GM12878 (cell line): Measurements from ENCODE around the gene CFI. TPM values are rescaled to one million over a fixed set of nuclear protein-coding genes. Genes with fewer than 3 reads are reported as not detected.

ENCODE experiments used
- ATAC-seq: fragments of 200-7000 bp; cut with Tn5 transposase; 3 replicates; pipeline ENCODE4 v1.9.1; 2020; ENCODE audit warnings: mild to moderate bottlenecking, moderate library complexity
- BruUV-seq: library from RNA; stranded (reverse); fragments of 400-500 nt; replicated peaks from 2 replicates; lab custom pipeline; 2021; lab: Mats Ljungman, UMichigan
- CTCF ChIA-PET: fragments of 300-600 bp; sonication (Branson Sonifier 250); formaldehyde crosslinking; extraction: SDS; loops from one replicate; lab custom pipeline; 2021; ENCODE audit warnings: inconsistent platforms; lab: Yijun Ruan, JAX
- POLR2A ChIA-PET: fragments of 350-600 bp; formaldehyde crosslinking; extraction: SDS; loops from one replicate; lab custom pipeline; 2021; ENCODE audit warnings: inconsistent platforms; lab: Charles Lee
- RAD21 ChIA-PET: fragments of 300-600 bp; sonication (Branson Sonifier 250); formaldehyde crosslinking; loops from one replicate; lab custom pipeline; 2023; ENCODE audit warnings: antibody characterized with exemption; ENCODE audit not compliant: unreplicated experiment; lab: Charles Lee
- SMC1A ChIA-PET: fragments of 300-600 bp; sonication (Branson Sonifier 250); formaldehyde crosslinking; loops from one replicate; lab custom pipeline; 2023; ENCODE audit not compliant: unreplicated experiment, uncharacterized antibody; lab: Charles Lee
- DNase-seq: peaks from one replicate; pipeline ENCODE4 v3.0.0-alpha.2; 2011; ENCODE audit warnings: low read depth, low spot score
- FAIRE-seq: peaks from 3 replicates; lab custom pipeline; 2011; peaks lifted over from hg19 to GRCh38; lab: Jason Lieb, UNC
- H2AFZ ChIP-seq: 2 replicates; pipeline ENCODE4 v1.6.0; 2011; ENCODE audit warnings: low read depth, low read length, control low read depth; ENCODE audit not compliant: control insufficient read depth
- H3K27ac ChIP-seq: 2 replicates; pipeline ENCODE4 v1.5.1; 2011; ENCODE audit warnings: control low read depth; ENCODE audit not compliant: control insufficient read depth, insufficient read depth
- H3K27me3 ChIP-seq, 2 experiments: replicated peaks in 1 of 2; 2 replicates each; pipeline versions ENCODE4 v1.6.0 to v1.6.1; 2011; ENCODE audit warnings: low read length in 1 of 2; ENCODE audit not compliant: control insufficient read depth in 2 of 2, insufficient read depth in 2 of 2
- H3K36me3 ChIP-seq, 2 experiments: 2 replicates each; pipeline ENCODE4 v1.5.1; 2011; ENCODE audit warnings: low read length in 1 of 2; ENCODE audit not compliant: control insufficient read depth in 2 of 2, insufficient read depth in 2 of 2
- H3K4me1 ChIP-seq: 2 replicates; pipeline ENCODE4 v1.6.1; 2011; ENCODE audit warnings: mild to moderate bottlenecking, low read length, moderate library complexity, mixed read lengths; ENCODE audit not compliant: control insufficient read depth, insufficient read depth
- H3K4me2 ChIP-seq: 2 replicates; pipeline ENCODE4 v1.6.0; 2011; ENCODE audit warnings: control low read depth; ENCODE audit not compliant: control insufficient read depth, insufficient read depth
- H3K4me3 ChIP-seq: fragments of 200-600 bp; sonication (generic); 2 replicates; pipeline ENCODE4 v1.5.1; 2016
- H3K79me2 ChIP-seq: 2 replicates; pipeline ENCODE4 v1.6.0; 2011; ENCODE audit warnings: low read length; ENCODE audit not compliant: control insufficient read depth, insufficient read depth
- H3K9ac ChIP-seq: 2 replicates; pipeline ENCODE4 v1.8.0; 2011; ENCODE audit warnings: low read length, control low read depth, mixed read lengths; ENCODE audit not compliant: control insufficient read depth, insufficient read depth
- H3K9me3 ChIP-seq: replicated peaks from 3 replicates; pipeline ENCODE4 v1.5.1; 2011; ENCODE audit warnings: mild to moderate bottlenecking, low read length; ENCODE audit not compliant: control insufficient read depth, insufficient read depth
- H4K20me1 ChIP-seq: 2 replicates; pipeline ENCODE4 v1.6.0; 2011; ENCODE audit not compliant: control insufficient read depth, insufficient read depth
- ATF7 ChIP-seq: fragments of 450-650 bp; IDR thresholded peaks from 2 replicates; pipeline ENCODE4 v1.6.1; 2016; ENCODE audit warnings: low read depth, mild to moderate bottlenecking
- BHLHE40 ChIP-seq, 2 experiments: fragments of 450-650 bp in 1 of 2; IDR thresholded peaks; 2 replicates each; pipeline ENCODE4 v1.6.1; 2011 to 2017; ENCODE audit warnings: low read depth in 2 of 2, borderline replicate concordance in 1 of 2, improper control_type of control experiment in 1 of 2, low read length in 1 of 2, mild to moderate bottlenecking in 1 of 2
- LARP7 ChIP-seq: fragments of 450-650 bp; IDR thresholded peaks from 2 replicates; pipeline ENCODE4 v1.6.1; 2017; ENCODE audit warnings: mild to moderate bottlenecking
- POLR2AphosphoS2 ChIP-seq: IDR thresholded peaks from 2 replicates; pipeline ENCODE4 v1.6.1; 2011; ENCODE audit warnings: low read depth, mild to moderate bottlenecking, low read length, improper control_type of control experiment, moderate library complexity
- SIN3A ChIP-seq: IDR thresholded peaks from 2 replicates; pipeline ENCODE4 v1.6.1; 2012; ENCODE audit warnings: low read depth, low read length, improper control_type of control experiment
- SIX5 ChIP-seq: IDR thresholded peaks from 2 replicates; pipeline ENCODE4 v1.6.1; 2011; ENCODE audit warnings: mild to moderate bottlenecking, low read depth, low read length, moderate library complexity; ENCODE audit not compliant: severe bottlenecking
- SMARCA5 ChIP-seq: fragments of 450-650 bp; IDR thresholded peaks from 2 replicates; pipeline ENCODE4 v1.6.1; 2017; ENCODE audit warnings: mild to moderate bottlenecking
- TARDBP ChIP-seq: IDR thresholded peaks from 2 replicates; pipeline ENCODE4 v1.6.1; 2016; ENCODE audit warnings: borderline replicate concordance
- YBX1 ChIP-seq: fragments of 450-650 bp; IDR thresholded peaks from 2 replicates; pipeline ENCODE4 v1.6.1; 2016; ENCODE audit warnings: antibody characterized with exemption
- WGBS: methylation state at CpG from one replicate; pipeline ENCODE4 v1.1.6; 2016; ENCODE audit warnings: low lambda C conversion rate; ENCODE audit not compliant: insufficient replicate concordance, insufficient coverage; ENCODE audit errors: missing lambda C conversion rate; 5-methylcytosine and 5-hydroxymethylcytosine counted together
- in situ Hi-C: fragments of 300-500 bp; cut with MboI; formaldehyde crosslinking; loops from 9 replicates; pipeline ENCODE4 v1.14.3; 2018; ENCODE audit warnings: mixed read lengths
- intact Hi-C: fragments of 100-400 bp; cut with micrococcal nuclease; formaldehyde crosslinking; loops from one replicate; pipeline ENCODE4 v1.14.2; 2022; ENCODE audit not compliant: unreplicated experiment
- polyA plus RNA-seq, 11 experiments: library from polyadenylated mRNA; depleted of rRNA in 4 of 11; unstranded in 6 of 11; stranded (reverse) in 5 of 11; fragments of >200 nt; fragmentation: Nextera tagmentation in 4 of 11; fragmentation: Illumina TruSeq in 1 of 11; extraction: Ambion mirVana in 4 of 11; extraction: Trizol in 1 of 11; gene quantifications; 1 replicate in 1 of 11; 2 replicates in 10 of 11; pipeline versions ENCODE4 v1.2.1 to v1.2.3, GENCODE V29; 2011 to 2016; ENCODE audit warnings: inconsistent platforms in 2 of 11, missing spikeins in 2 of 11, low read depth in 1 of 11
- total RNA-seq, 4 experiments: library from RNA; depleted of rRNA in 3 of 4; stranded (reverse); fragments of >200 nt in 3 of 4; fragmentation: Illumina TruSeq in 1 of 4; extraction: Trizol in 1 of 4; gene quantifications; 2 replicates each; pipeline versions ENCODE4 v1.2.1 to v1.2.3, GENCODE V29; 2013 to 2021
- TF ChIP-seq, protein P1 (sequence below): fragments of 450-650 bp; IDR thresholded peaks from 2 replicates; pipeline ENCODE4 v1.6.1; 2016; ENCODE audit warnings: mild to moderate bottlenecking
- TF ChIP-seq, protein P2 (sequence below): IDR thresholded peaks from 2 replicates; pipeline ENCODE4 v1.6.1; 2012; ENCODE audit warnings: low read depth, low read length, improper control_type of control experiment
- TF ChIP-seq, protein P3 (sequence below): fragments of 450-650 bp; IDR thresholded peaks from 2 replicates; pipeline ENCODE4 v1.6.1; 2016; ENCODE audit warnings: mild to moderate bottlenecking, moderate library complexity, borderline replicate concordance
- TF ChIP-seq, protein P4 (sequence below): IDR thresholded peaks from 2 replicates; pipeline ENCODE4 v1.6.1; 2011; ENCODE audit warnings: borderline replicate concordance, low read depth, mild to moderate bottlenecking, moderate library complexity, low read length; ENCODE audit not compliant: insufficient read depth, poor library complexity, severe bottlenecking
- TF ChIP-seq, protein P5 (sequence below), 3 experiments: IDR thresholded peaks in 2 of 3; conservative IDR thresholded peaks in 1 of 3; 2 replicates each; pipeline ENCODE4 v1.5.1; 2011; ENCODE audit warnings: low read depth in 3 of 3, low read length in 3 of 3, mild to moderate bottlenecking in 3 of 3, control low read depth in 2 of 3, moderate library complexity in 2 of 3, inconsistent platforms in 1 of 3, mixed read lengths in 1 of 3; ENCODE audit not compliant: control insufficient read depth in 2 of 3, insufficient read depth in 1 of 3; ENCODE audit errors: extremely low read depth in 1 of 3
- TF ChIP-seq, protein P6 (sequence below): IDR thresholded peaks from 2 replicates; pipeline ENCODE4 v1.6.1; 2011; ENCODE audit warnings: low read depth, mild to moderate bottlenecking, low read length, moderate library complexity, borderline replicate concordance; ENCODE audit errors: extremely low read depth

CFI gene
- total and polyA plus RNA-seq, 10 of the 15 experiments (the other 5 are each of a cell fraction or from before 2014, with no cell fraction given): 0.15 to 0.28 TPM; not detected in 8

DNA sequence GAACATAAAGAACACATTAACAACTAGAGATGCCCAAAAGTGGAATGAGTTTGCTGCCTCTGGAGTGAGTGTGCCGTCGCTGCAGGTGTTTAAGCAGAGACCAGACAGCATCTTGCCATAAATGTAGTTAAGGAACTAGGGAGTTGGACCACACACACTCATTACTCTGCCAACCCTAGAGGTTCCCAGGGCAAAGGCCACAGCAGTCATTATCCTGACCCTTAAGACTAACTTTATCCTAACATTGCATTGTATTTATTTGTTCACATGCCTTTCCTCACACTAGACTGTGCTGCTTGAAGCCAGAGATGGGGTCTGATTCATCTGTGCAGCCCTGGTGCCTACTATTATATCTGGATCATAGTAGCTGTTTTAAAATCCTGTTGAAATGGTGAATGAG, 55.1 kb downstream of the CFI start:
- no peak overlapping the region for H3K4me2 ChIP-seq
- no peak overlapping the region for H3K4me3 ChIP-seq
- FAIRE-seq (no peak), ATAC-seq (no peak), DNase-seq (no peak)
- RAD21 ChIA-PET: interaction anchor here (1.0 kb wide), 1 partner anchor 17 kb away, joined by 3 read pairs; the partner anchor contains the start of gene PLA2G12A
- no peaks in the 10 kb centered on the region for H3K9me3 ChIP-seq
- in situ Hi-C loops: no loop called here
- no peaks in the 10 kb centered on the region for H3K4me1 ChIP-seq
- H3K27me3 ChIP-seq: no peaks in the 10 kb centered on the region
- H2AFZ ChIP-seq: no peak overlapping the region
- no peaks in the 10 kb centered on the region for H3K79me2 ChIP-seq
- BruUV-seq: no TSS peak
- no peak overlapping the region for H3K9ac ChIP-seq
- POLR2A ChIA-PET: no interaction called here
- CTCF ChIA-PET: no interaction called here
- SMC1A ChIA-PET: interaction anchor here (1.9 kb wide), 1 partner anchor 16 kb away, joined by 5 read pairs; no protein-coding TSS in a partner anchor
- no peaks in the 10 kb centered on the region for H4K20me1 ChIP-seq
- TF ChIP-seq YBX1: no peak
- no peak for TF ChIP-seq SMARCA5
- TF ChIP-seq, protein P1, sequence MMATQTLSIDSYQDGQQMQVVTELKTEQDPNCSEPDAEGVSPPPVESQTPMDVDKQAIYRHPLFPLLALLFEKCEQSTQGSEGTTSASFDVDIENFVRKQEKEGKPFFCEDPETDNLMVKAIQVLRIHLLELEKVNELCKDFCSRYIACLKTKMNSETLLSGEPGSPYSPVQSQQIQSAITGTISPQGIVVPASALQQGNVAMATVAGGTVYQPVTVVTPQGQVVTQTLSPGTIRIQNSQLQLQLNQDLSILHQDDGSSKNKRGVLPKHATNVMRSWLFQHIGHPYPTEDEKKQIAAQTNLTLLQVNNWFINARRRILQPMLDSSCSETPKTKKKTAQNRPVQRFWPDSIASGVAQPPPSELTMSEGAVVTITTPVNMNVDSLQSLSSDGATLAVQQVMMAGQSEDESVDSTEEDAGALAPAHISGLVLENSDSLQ: no peak
- no peak for TF ChIP-seq SIN3A
- no peak for TF ChIP-seq TARDBP
- TF ChIP-seq, protein P2, sequence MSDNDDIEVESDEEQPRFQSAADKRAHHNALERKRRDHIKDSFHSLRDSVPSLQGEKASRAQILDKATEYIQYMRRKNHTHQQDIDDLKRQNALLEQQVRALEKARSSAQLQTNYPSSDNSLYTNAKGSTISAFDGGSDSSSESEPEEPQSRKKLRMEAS: no peak
- no peak for TF ChIP-seq POLR2AphosphoS2
- TF ChIP-seq ATF7: no peak
- TF ChIP-seq, protein P3, sequence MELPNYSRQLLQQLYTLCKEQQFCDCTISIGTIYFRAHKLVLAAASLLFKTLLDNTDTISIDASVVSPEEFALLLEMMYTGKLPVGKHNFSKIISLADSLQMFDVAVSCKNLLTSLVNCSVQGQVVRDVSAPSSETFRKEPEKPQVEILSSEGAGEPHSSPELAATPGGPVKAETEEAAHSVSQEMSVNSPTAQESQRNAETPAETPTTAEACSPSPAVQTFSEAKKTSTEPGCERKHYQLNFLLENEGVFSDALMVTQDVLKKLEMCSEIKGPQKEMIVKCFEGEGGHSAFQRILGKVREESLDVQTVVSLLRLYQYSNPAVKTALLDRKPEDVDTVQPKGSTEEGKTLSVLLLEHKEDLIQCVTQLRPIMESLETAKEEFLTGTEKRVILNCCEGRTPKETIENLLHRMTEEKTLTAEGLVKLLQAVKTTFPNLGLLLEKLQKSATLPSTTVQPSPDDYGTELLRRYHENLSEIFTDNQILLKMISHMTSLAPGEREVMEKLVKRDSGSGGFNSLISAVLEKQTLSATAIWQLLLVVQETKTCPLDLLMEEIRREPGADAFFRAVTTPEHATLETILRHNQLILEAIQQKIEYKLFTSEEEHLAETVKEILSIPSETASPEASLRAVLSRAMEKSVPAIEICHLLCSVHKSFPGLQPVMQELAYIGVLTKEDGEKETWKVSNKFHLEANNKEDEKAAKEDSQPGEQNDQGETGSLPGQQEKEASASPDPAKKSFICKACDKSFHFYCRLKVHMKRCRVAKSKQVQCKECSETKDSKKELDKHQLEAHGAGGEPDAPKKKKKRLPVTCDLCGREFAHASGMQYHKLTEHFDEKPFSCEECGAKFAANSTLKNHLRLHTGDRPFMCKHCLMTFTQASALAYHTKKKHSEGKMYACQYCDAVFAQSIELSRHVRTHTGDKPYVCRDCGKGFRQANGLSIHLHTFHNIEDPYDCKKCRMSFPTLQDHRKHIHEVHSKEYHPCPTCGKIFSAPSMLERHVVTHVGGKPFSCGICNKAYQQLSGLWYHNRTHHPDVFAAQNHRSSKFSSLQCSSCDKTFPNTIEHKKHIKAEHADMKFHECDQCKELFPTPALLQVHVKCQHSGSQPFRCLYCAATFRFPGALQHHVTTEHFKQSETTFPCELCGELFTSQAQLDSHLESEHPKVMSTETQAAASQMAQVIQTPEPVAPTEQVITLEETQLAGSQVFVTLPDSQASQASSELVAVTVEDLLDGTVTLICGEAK: no peak
- TF ChIP-seq, protein P4, sequence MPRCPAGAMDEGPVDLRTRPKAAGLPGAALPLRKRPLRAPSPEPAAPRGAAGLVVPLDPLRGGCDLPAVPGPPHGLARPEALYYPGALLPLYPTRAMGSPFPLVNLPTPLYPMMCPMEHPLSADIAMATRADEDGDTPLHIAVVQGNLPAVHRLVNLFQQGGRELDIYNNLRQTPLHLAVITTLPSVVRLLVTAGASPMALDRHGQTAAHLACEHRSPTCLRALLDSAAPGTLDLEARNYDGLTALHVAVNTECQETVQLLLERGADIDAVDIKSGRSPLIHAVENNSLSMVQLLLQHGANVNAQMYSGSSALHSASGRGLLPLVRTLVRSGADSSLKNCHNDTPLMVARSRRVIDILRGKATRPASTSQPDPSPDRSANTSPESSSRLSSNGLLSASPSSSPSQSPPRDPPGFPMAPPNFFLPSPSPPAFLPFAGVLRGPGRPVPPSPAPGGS: no peak
- TF ChIP-seq, protein P5, sequence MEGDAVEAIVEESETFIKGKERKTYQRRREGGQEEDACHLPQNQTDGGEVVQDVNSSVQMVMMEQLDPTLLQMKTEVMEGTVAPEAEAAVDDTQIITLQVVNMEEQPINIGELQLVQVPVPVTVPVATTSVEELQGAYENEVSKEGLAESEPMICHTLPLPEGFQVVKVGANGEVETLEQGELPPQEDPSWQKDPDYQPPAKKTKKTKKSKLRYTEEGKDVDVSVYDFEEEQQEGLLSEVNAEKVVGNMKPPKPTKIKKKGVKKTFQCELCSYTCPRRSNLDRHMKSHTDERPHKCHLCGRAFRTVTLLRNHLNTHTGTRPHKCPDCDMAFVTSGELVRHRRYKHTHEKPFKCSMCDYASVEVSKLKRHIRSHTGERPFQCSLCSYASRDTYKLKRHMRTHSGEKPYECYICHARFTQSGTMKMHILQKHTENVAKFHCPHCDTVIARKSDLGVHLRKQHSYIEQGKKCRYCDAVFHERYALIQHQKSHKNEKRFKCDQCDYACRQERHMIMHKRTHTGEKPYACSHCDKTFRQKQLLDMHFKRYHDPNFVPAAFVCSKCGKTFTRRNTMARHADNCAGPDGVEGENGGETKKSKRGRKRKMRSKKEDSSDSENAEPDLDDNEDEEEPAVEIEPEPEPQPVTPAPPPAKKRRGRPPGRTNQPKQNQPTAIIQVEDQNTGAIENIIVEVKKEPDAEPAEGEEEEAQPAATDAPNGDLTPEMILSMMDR (IDR thresholded peaks at IDR 0.05 in 2 of 3, conservative IDR thresholded peaks at IDR 0.05 in 1 of 3; ENCODE audit: control insufficient read depth in 2 of 3, extremely low read depth in 1 of 3, insufficient read depth in 1 of 3, low read depth in 3 of 3, low read length in 3 of 3): no peak
- no peak for TF ChIP-seq SIX5
- TF ChIP-seq, protein P6, sequence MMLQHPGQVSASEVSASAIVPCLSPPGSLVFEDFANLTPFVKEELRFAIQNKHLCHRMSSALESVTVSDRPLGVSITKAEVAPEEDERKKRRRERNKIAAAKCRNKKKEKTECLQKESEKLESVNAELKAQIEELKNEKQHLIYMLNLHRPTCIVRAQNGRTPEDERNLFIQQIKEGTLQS: no peak
- TF ChIP-seq LARP7: no peak
- no peak for TF ChIP-seq BHLHE40 (IDR thresholded peaks at IDR 0.05; ENCODE audit: borderline replicate concordance in 1 of 2, low read depth in 2 of 2, low read length in 1 of 2)
- TF ChIP-seq, all 136 proteins: peak for 0
- no peaks in the 10 kb centered on the region for H3K36me3 ChIP-seq
- 100% methylated on average over 2 of the region's 2 CpGs for WGBS
- intact Hi-C loops: no loop called here
- no peak overlapping the region for H3K27ac ChIP-seq
